ENCODE data around the gene SLC12A3. TPM values are rescaled to one million over a fixed set of nuclear protein-coding genes. Genes with fewer than 3 reads are reported as not detected.
A peak's percentile ranks its signal among the peaks of the same experiment; 100 is the strongest.

Gene SLC12A3
- total RNA-seq, 2 donors from 2014 or later = not detected

GRCh38 chr16:56910112-56910511 is 45.1 kb downstream of the SLC12A3 start:
- TF ChIP-seq CTCF (IDR thresholded peaks at IDR 0.05) = no peak
- no peaks in the 10 kb centered on the region for H3K36me3 ChIP-seq
- no peaks in the 10 kb centered on the region for H3K27me3 ChIP-seq (replicated peaks; ENCODE audit: insufficient read depth)
- H3K9me3 ChIP-seq = no peaks in the 10 kb centered on the region
- no peak overlapping the region for H3K4me3 ChIP-seq
- ATAC-seq (ENCODE audit: insufficient number of reproducible peaks, low FRiP score, low read depth) = no peak
- H3K27ac ChIP-seq = no peak overlapping the region
- no peak for DNase-seq (ENCODE audit: low spot score)
- H3K4me1 ChIP-seq (ENCODE audit: control insufficient read depth in 1 of 2, low read depth in 2 of 2) = peaks cover 3 to 4% of the 10 kb centered on the region in 2 donors

- DNase-seq (ENCODE audit: low spot score) (no peak), ATAC-seq (ENCODE audit: insufficient number of reproducible peaks, low FRiP score, low read depth) (no peak)
- no peak for TF ChIP-seq CTCF (IDR thresholded peaks at IDR 0.05)
- Histone ChIP-seq H3K4me1 (ENCODE audit: control insufficient read depth in 1 of 2, low read depth in 2 of 2) (peaks cover 4 to 12% of the 10 kb centered on the region in 2 donors), H3K27ac (peak overlapping the region in 1 of 2 donors; percentile 22), H3K4me3 (no peak overlapping the region), H3K9me3 (no peaks in the 10 kb centered on the region), H3K36me3 (no peaks in the 10 kb centered on the region), H3K27me3 (replicated peaks; ENCODE audit: insufficient read depth) (no peaks in the 10 kb centered on the region)
Measured at GRCh38 chr16:56910654-56911539, 45.9 kb downstream of the SLC12A3 start.

GRCh38 chr16:56911771-56912571 is 47.0 kb downstream of the SLC12A3 start:
- no peaks in the 10 kb centered on the region for H3K9me3 ChIP-seq
- DNase-seq (ENCODE audit: low spot score) (no peak), ATAC-seq (ENCODE audit: insufficient number of reproducible peaks, low FRiP score, low read depth) (no peak)
- no peaks in the 10 kb centered on the region for H3K36me3 ChIP-seq
- H3K27me3 ChIP-seq (replicated peaks; ENCODE audit: insufficient read depth) = no peaks in the 10 kb centered on the region
- peaks cover 10 to 21% of the 10 kb centered on the region in 2 donors for H3K4me1 ChIP-seq (ENCODE audit: control insufficient read depth in 1 of 2, low read depth in 2 of 2)
- H3K4me3 ChIP-seq = no peak overlapping the region
- H3K27ac ChIP-seq = peak overlapping the region in 1 of 2 donors; percentile 22
- TF ChIP-seq CTCF (IDR thresholded peaks at IDR 0.05) = no peak

GRCh38 chr16:56912746-56913708 is 48.0 kb downstream of the SLC12A3 start:
- Histone ChIP-seq H3K4me1 (ENCODE audit: control insufficient read depth in 1 of 2, low read depth in 2 of 2) (peaks cover 10 to 21% of the 10 kb centered on the region in 2 donors), H3K36me3 (no peaks in the 10 kb centered on the region), H3K4me3 (no peak overlapping the region), H3K9me3 (no peaks in the 10 kb centered on the region), H3K27me3 (replicated peaks; ENCODE audit: insufficient read depth) (no peaks in the 10 kb centered on the region), H3K27ac (no peak overlapping the region)
- ATAC-seq (ENCODE audit: insufficient number of reproducible peaks, low FRiP score, low read depth) (no peak), DNase-seq (ENCODE audit: low spot score) (no peak)
- no peak for TF ChIP-seq CTCF (IDR thresholded peaks at IDR 0.05)
